Muscle layer of colon (tissue), 2 donors: ENCODE results near the gene LBP.
"Not testable (repeated sequence)": the region's sequence is repeated elsewhere in the genome, so short reads cannot be mapped to it uniquely, and the experiment has no call there.

Source experiments
- H3K27ac ChIP-seq: one replicate; pipeline ENCODE4 v1.7.0; 2013; ENCODE audit warnings: low read depth, mild to moderate bottlenecking, low read length, moderate library complexity
- H3K27me3 ChIP-seq, 2 donors: one replicate each; pipeline ENCODE4 v1.7.0; 2013; ENCODE audit warnings: low read length in 2 of 2, mild to moderate bottlenecking in 2 of 2; ENCODE audit not compliant: insufficient read depth in 2 of 2, control insufficient read depth in 1 of 2
- H3K36me3 ChIP-seq: one replicate; pipeline ENCODE4 v1.7.0; 2013; ENCODE audit warnings: mild to moderate bottlenecking, low read length; ENCODE audit not compliant: insufficient read depth
- H3K4me1 ChIP-seq: one replicate; pipeline ENCODE4 v1.7.0; 2013; ENCODE audit warnings: mild to moderate bottlenecking, low read length; ENCODE audit not compliant: insufficient read depth
- H3K4me3 ChIP-seq, 2 donors: one replicate each; pipeline ENCODE4 v1.7.0; 2013; ENCODE audit warnings: low read length in 2 of 2, low read depth in 1 of 2, mild to moderate bottlenecking in 1 of 2, moderate library complexity in 1 of 2
- H3K9ac ChIP-seq: one replicate; pipeline ENCODE4 v1.7.0; 2013; ENCODE audit warnings: low read length
- H3K9me3 ChIP-seq: one replicate; pipeline ENCODE4 v1.7.0; 2013; ENCODE audit warnings: mild to moderate bottlenecking, low read length
- donor health status: abdominal sarcoma.
- donor health status: Adenocarcinoma of cecum.

LBP gene

DNA sequence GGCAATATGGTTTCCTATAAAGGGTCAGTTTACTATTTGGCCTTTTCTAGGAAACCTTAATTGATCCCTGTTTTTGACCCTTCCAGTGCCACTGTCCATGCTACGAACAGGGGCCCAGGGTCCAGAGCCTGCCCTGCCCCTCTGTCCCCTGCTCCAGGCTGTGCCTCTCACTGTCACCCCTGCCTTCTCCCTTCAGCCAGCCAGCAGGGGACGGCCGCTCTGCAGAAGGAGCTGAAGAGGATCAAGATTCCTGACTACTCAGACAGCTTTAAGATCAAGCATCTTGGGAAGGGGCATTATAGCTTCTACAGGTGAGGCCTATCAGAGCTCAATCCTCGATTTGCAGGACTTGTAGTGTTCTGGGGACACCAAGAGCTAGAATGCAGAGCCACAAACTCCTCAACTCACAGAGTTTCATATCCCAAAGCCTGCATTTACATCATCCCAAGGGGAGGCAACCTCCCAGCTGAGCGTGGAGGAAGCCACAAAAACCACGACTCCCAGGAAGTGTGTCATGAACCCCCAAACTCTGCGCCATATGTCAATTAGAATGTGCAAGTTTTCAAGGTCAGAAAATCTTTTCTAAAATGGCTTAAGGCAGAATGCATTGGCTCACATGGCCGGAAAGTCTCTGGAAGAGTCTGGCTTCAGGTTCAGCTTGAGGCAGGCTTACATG is 38.8 kb upstream of the LBP start:
- H3K9me3 ChIP-seq = no peaks in the 10 kb centered on the region
- no peaks in the 10 kb centered on the region for H3K36me3 ChIP-seq
- no peaks in the 10 kb centered on the region for H3K4me1 ChIP-seq
- no peak overlapping the region for H3K4me3 ChIP-seq
- no peak overlapping the region for H3K27ac ChIP-seq
- no peak overlapping the region for H3K9ac ChIP-seq
- H3K27me3 ChIP-seq = no peaks in the 10 kb centered on the region

DNA sequence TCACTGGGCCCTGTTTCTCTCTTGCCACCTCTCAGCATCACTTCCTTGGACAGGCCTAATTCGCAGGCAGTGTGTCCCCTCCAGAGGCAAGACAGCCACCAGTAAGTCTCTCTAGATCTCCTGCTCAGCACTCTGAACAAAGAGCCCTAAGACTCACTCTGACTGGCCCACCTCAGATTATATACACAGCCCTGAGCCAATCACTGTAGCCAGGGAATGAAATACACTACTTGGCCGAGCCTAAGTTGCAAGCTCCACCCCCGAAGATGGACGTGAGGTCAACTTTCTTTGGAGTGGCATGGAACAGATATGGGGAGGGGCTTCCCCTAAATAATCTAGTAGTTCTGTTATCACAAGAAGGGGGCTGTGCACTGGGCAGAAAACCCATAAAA is 38.2 kb upstream of the LBP start:
- H3K9ac ChIP-seq = no peak overlapping the region
- H3K27me3 ChIP-seq = no peaks in the 10 kb centered on the region
- H3K36me3 ChIP-seq = no peaks in the 10 kb centered on the region
- no peaks in the 10 kb centered on the region for H3K9me3 ChIP-seq
- no peak overlapping the region for H3K4me3 ChIP-seq
- no peak overlapping the region for H3K27ac ChIP-seq
- no peaks in the 10 kb centered on the region for H3K4me1 ChIP-seq

DNA sequence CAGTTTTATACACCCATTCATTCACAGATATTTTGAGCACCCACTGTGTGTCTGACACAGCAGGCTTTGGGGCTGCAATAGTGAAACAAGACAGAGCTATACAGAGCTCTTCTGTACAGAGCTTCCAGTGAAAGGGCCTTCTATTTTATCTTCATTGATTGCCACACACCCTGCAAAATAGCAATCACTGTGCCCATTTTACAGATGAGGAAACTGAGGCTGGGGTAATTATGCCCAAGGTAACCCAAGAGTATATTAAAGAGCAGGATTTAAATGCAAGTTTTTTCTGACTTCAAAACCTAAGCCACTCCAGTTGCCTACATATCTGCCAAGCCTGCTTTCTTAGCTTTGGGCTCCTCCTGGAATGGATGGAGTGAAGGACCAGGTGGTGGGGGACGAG is 37.8 kb upstream of the LBP start:
- H3K4me1 ChIP-seq = no peaks in the 10 kb centered on the region
- no peaks in the 10 kb centered on the region for H3K27me3 ChIP-seq
- no peaks in the 10 kb centered on the region for H3K9me3 ChIP-seq
- H3K9ac ChIP-seq = no peak overlapping the region
- no peak overlapping the region for H3K4me3 ChIP-seq
- H3K36me3 ChIP-seq = no peaks in the 10 kb centered on the region
- H3K27ac ChIP-seq = no peak overlapping the region

DNA sequence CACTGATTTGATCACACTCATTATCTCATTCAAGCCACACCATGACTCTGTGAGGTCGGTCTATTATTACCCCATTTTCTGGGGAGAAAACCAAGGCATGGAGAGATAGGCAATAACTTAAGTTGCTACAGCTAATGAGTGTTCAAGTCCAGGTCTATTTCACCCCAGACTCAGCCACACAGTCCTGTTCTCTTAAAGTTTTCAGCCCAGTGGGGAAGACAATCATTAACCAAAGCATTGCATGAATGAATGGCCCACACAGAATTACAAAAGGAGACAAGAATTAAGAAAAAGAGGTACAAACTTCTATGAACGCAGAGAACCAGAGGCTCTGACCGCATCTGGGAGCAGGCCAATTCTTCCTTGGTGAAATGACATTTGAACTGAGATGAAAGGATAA is 35.2 kb upstream of the LBP start:
- Histone ChIP-seq H3K27ac (no peak overlapping the region), H3K27me3 (no peaks in the 10 kb centered on the region), H3K36me3 (no peaks in the 10 kb centered on the region), H3K4me3 (no peak overlapping the region), H3K9ac (no peak overlapping the region), H3K4me1 (no peaks in the 10 kb centered on the region), H3K9me3 (no peaks in the 10 kb centered on the region)

DNA sequence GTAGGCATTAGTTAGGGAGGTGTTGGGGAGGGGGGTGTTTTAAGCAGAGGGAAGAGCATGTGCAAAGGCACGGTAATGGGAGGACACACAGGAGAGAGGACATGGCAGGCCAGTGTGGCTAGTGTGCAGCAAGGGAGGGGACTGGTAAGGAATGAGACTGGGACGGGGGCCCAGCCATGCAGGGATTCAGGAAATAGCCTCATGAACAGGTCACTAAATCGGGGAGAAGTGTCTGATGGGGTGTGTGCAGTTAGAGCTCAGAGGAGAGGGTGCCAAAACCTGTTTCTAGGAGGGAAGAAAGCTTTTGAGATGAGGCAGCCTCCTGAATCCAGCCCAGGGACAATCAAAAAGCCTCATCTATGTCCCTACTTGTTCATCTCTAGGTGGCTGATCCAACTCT is 34.8 kb upstream of the LBP start:
- no peak overlapping the region for H3K9ac ChIP-seq
- H3K9me3 ChIP-seq = no peaks in the 10 kb centered on the region
- H3K27ac ChIP-seq = no peak overlapping the region
- H3K27me3 ChIP-seq = no peaks in the 10 kb centered on the region
- H3K4me1 ChIP-seq = no peaks in the 10 kb centered on the region
- H3K36me3 ChIP-seq = no peaks in the 10 kb centered on the region
- no peak overlapping the region for H3K4me3 ChIP-seq

DNA sequence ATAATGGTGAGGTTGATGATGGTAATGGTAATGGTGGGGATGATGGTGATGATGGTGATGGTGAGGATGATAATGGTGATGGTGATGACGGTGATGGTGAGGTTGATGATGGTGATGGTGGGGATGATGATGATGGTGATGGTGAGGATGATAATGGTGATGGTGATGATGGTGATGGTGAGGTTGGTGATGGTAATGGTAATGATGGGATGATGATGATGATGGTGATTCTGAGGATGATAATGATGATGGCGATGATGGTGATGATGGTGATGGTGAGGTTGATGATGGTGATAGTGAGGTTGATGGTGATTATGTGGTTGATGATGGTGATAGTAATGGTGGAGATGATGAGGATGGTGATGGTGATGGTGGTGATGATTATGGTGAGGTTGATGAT is 32.6 kb upstream of the LBP start:
- Histone ChIP-seq H3K36me3 (no peaks in the 10 kb centered on the region), H3K4me1 (no peaks in the 10 kb centered on the region), H3K9ac (no peak overlapping the region), H3K27me3 (no peaks in the 10 kb centered on the region), H3K27ac (no peak overlapping the region), H3K4me3 (no peak overlapping the region), H3K9me3 (no peaks in the 10 kb centered on the region)

DNA sequence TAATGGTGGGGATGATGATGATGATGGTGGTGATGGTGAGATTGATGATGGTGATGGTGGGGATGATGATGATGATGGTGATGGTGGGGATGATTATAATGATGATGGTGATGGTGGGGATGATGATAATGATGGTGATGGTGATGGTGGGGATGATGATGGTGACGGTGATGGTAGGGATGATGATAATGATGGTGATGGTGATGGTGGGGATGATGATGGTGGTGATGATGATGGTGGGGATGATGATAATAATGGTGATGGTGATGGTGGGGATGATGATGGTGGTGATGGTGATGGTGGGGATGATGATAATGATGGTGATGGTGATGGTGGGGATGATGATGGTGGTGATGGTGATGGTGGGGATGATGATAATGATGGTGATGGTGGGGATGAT is 31.9 kb upstream of the LBP start:
- not testable (repeated sequence) for H3K4me3 ChIP-seq, H3K36me3 ChIP-seq, H3K9me3 ChIP-seq, H3K27me3 ChIP-seq, H3K4me1 ChIP-seq, H3K27ac ChIP-seq, H3K9ac ChIP-seq

DNA sequence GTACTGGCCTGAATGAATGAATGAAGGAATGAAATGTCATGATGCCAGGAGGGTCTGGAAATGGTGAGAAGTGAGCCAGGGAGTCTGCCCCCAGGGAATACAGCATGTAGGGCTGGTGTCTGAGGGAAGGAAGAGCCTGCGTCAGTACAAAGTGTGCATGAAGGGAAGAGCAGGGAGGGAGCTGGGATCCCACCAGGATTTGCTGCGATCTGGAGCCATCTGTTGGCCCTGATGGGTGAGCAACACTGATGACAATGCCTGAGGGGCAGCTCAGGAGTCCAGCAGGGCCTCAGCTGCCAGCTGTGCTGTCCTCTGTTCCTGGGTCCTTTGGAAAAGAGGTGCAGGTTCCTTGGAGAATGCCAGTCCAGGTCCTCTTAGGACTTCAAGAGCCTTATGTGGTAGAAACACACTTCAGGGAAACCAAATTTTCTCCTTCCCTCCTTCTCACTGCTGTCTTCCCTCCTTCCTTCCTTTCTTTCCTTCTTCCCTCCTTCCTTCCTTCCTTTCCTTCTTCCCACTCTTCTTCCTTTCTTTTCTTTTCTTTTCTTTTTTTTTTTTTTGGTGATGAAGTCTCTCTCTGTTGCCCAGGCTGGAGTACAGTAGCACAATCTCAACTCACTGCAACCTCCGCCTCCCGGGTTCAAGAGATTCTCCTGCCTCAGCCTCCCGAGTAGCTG is 30.9 kb upstream of the LBP start:
- Histone ChIP-seq H3K4me3 (no peak overlapping the region), H3K9me3 (no peaks in the 10 kb centered on the region), H3K27ac (no peak overlapping the region), H3K27me3 (peaks cover 0 to 3% of the 10 kb centered on the region in 2 donors), H3K36me3 (no peaks in the 10 kb centered on the region), H3K4me1 (no peaks in the 10 kb centered on the region), H3K9ac (no peak overlapping the region)

DNA sequence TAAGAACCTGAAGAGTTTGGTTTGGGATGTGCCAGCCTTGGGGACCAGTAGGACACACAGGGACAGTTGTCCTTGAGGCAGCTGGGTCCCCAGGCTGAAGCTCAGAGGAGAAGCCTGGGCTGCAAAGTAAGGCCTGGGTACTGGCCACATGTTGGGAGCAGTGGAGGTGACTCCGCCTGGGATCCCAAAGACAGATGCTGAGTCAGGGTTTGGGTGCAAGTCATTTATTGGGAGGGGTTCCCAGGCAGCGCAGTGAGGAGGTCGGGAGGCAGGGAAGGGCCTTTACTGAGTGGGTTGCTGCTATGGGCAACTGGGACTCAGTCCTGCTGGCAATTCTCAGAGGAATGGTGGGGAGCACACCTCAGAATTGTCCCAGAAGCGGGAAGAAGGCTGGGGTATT is 29.9 kb upstream of the LBP start:
- no peak overlapping the region for H3K27ac ChIP-seq
- no peaks in the 10 kb centered on the region for H3K9me3 ChIP-seq
- H3K4me1 ChIP-seq = no peaks in the 10 kb centered on the region

DNA sequence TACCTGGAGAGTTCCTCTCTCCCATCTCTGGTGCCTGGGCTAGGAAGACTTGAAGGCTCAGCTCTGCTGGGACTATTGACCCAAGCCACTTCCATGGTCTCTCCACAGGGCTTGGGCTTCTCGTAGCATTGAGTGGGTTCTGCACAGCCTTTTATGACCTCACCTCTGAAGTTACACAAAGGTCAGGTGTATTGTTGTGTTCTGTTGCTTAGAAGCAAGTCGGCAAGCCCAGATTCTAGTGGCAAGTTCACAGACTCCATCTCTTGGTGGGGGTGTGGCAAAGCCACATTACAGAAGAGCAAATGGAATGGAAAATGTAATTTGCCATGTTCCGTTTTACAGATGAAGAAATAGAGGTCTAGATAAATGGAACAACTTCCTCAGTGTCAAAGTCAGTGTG is 28.9 kb upstream of the LBP start:
- Histone ChIP-seq H3K4me1 (no peaks in the 10 kb centered on the region), H3K36me3 (no peaks in the 10 kb centered on the region), H3K4me3 (no peak overlapping the region), H3K27me3 (peaks cover 0 to 3% of the 10 kb centered on the region in 2 donors), H3K9me3 (no peaks in the 10 kb centered on the region), H3K9ac (no peak overlapping the region), H3K27ac (no peak overlapping the region)

More for the DNA sequence above, 29.9 kb upstream of the LBP start:
- no peaks in the 10 kb centered on the region for H3K36me3 ChIP-seq
- no peak overlapping the region for H3K9ac ChIP-seq
- H3K27me3 ChIP-seq = peaks cover 0 to 3% of the 10 kb centered on the region in 2 donors
- H3K4me3 ChIP-seq = no peak overlapping the region

DNA sequence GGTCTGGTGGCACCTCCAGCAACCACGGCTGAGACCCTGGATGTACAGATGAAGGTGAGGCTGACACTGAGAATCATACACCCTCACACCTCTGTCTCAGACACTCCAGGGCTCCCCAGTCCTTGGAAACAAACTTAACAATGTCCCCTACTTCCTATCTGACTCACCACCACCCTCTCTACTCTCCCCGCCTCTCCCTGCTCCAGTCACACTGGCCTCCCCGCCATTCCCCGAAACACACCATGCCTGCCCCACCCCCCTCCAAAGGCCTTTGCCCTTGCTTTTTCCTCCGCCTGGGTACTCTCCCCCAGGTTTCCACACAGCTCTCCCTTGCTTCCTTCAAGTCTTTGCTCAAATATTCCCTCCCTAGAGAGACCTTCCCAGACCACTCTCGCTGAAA is 26.1 kb upstream of the LBP start:
- H3K9me3 ChIP-seq = no peaks in the 10 kb centered on the region
- no peak overlapping the region for H3K9ac ChIP-seq
- H3K4me1 ChIP-seq = no peaks in the 10 kb centered on the region
- H3K36me3 ChIP-seq = no peaks in the 10 kb centered on the region
- no peak overlapping the region for H3K4me3 ChIP-seq
- H3K27me3 ChIP-seq = peaks cover 0 to 3% of the 10 kb centered on the region in 2 donors
- H3K27ac ChIP-seq = no peak overlapping the region

DNA sequence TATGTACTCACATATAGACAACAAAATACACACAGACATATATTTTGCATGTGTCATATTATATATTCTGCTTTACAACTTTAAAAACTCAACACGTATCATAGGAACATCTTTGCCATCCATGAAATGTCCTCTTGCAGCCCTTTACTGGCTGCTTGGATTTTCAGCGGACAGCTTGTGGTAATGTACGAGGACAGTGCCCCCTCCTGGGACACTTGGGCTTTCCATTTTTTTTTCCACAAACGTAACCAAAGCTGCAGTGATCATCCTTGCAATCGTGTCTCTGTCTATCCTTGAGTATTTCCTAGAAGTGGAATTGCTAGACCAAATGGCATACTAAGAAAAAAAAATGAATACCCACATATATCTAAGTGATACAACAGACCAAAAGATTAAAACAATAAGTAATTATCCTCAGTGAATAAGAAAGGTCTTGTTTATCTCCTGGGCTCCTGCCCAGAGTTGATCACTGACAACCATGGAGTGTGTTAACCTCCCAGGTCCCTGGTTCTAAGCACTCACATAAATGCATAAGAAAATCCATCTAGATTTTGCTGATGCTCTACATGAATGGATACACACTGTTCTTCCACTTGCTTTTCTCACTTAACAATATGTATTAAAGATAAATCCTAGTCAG is 24.2 kb upstream of the LBP start:
- Histone ChIP-seq H3K36me3 (no peaks in the 10 kb centered on the region), H3K4me3 (no peak overlapping the region), H3K4me1 (no peaks in the 10 kb centered on the region), H3K9me3 (no peaks in the 10 kb centered on the region), H3K27me3 (peaks cover 0 to 3% of the 10 kb centered on the region in 2 donors), H3K27ac (no peak overlapping the region), H3K9ac (no peak overlapping the region)
